D721Med (cell line): Measurements from ENCODE around the gene NDUFA13.

Source experiments
- DNase-seq: peaks from one replicate; pipeline ENCODE4 v3.0.0; 2011; ENCODE audit warnings: low spot score; ENCODE audit not compliant: insufficient read length
- FAIRE-seq: peaks from 2 replicates; lab custom pipeline; 2011; peaks lifted over from hg19 to GRCh38; lab: Jason Lieb, UNC
- TF ChIP-seq, protein P1 (sequence below): IDR thresholded peaks from 2 replicates; pipeline ENCODE4 v1.5.1; 2012; ENCODE audit warnings: mild to moderate bottlenecking, control low read depth; ENCODE audit not compliant: insufficient read depth; ENCODE audit errors: missing control alignments

The NDUFA13 gene

GRCh38 chr19:19490214-19490968 is 25.6 kb upstream of the NDUFA13 start:
- TF ChIP-seq, protein P1, sequence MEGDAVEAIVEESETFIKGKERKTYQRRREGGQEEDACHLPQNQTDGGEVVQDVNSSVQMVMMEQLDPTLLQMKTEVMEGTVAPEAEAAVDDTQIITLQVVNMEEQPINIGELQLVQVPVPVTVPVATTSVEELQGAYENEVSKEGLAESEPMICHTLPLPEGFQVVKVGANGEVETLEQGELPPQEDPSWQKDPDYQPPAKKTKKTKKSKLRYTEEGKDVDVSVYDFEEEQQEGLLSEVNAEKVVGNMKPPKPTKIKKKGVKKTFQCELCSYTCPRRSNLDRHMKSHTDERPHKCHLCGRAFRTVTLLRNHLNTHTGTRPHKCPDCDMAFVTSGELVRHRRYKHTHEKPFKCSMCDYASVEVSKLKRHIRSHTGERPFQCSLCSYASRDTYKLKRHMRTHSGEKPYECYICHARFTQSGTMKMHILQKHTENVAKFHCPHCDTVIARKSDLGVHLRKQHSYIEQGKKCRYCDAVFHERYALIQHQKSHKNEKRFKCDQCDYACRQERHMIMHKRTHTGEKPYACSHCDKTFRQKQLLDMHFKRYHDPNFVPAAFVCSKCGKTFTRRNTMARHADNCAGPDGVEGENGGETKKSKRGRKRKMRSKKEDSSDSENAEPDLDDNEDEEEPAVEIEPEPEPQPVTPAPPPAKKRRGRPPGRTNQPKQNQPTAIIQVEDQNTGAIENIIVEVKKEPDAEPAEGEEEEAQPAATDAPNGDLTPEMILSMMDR, result peak; percentile 88
- no peak for FAIRE-seq
- peak; percentile 89 for DNase-seq

DNA sequence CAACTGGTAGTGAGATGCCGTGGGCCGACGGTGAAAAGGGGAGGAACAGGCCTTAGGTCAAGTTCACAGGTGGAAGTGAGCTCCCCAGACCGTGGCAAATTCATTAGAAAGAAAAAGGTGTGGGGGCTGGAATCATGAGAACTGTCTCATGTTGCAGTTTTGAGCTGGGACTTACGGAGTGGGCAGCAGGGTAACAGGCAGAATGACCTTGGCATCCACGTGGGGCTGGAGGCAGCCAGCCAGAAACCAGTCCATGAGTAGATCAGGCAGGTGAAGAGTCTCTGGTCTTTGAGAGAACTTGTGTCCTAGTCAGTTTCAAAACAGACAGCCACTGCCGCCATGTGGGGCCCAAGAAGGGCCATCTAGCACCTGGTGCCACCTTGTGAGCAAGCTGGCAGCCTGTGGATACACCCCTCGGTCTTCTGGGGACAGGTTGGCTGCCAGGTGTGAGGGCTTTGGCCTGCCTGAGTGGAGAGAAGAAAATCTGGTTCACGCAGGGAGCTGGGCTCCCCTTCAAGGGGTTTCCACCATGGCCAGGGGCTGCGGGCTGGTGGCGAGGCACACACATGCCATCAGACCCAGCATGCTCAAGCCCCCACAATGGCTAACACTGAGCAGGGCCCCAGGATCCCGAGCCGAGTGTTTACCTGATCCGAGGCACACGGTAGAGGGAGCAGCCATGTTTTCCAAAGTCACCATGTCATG is 24.6 kb upstream of the NDUFA13 start:
- TF ChIP-seq, protein P1, result no peak
- FAIRE-seq (no peak), DNase-seq (no peak)

DNA sequence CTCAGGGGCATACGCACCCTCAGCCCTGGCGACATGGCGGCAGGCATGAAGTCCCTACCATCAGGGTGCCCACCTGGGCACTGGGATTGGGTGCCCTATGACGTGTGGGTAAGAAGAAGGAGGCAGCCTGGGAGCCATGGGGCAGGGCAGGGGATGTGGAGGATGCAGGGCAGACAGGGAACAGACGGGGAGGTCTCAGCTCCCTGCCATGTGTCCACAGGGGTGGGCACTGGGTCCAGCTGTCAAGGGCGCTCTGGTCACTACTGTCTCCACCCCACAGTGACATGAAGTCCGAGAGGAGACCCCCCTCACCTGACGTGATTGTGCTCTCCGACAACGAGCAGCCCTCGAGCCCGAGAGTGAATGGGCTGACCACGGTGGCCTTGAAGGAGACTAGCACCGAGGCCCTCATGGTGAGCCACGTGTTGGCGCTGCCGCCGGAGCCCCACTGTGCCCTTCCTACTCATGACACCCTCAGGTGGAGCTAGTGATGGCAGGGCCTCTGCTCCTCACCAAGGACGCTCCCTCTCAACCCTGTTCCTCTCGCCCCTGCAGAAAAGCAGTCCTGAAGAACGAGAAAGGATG is 23.9 kb upstream of the NDUFA13 start:
- DNase-seq, result no peak
- no peak for FAIRE-seq
- TF ChIP-seq, protein P1, result no peak

GRCh38 chr19:19493841-19494546 is 22.0 kb upstream of the NDUFA13 start:
- TF ChIP-seq, protein P1, result no peak
- FAIRE-seq (no peak), DNase-seq (no peak)

DNA sequence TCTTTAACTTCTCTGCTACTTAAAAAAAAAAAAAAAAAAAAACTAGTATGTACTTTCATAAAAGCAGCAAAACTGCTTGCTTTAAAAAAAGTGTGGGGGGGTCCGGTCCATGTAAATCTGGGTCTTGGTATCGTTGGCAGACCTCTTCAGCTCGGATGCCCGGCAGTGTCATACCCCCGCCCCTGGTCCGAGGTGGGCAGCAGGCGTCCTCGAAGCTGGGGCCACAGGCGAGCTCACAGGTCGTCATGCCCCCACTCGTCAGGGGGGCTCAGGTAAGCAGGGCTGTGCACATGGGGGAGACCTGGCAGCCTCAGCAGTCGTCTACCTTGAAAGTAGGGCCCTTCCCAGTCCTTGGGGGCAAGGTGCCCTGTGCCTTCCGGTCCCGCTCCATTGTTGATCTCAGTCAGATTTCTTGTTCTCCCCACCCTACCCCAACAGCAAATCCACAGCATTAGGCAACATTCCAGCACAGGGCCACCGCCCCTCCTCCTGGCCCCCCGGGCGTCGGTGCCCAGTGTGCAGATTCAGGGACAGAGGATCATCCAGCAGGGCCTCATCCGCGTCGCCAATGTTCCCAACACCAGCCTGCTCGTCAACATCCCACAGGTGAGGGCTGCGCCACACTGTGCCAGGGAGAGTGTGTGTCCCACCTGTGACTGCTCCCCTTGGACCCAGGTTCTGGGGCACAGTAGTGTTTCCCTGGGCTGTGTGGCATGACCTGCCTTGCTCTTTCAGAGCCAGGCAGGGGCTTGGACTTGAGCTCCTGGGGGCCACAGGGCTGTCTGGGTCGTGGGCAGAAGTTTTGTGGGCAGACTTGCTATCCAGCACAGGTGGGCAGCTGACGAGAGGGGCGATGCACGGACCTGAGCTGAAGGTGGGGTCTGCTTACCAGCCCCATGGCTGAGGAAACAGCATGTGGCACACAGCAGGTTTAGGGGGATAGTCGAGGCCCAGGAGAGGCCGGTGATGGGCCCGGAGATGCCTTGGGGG is 20.1 kb upstream of the NDUFA13 start:
- DNase-seq, result no peak
- TF ChIP-seq, protein P1, result no peak
- no peak for FAIRE-seq
